Measurements from ENCODE around the gene ADCY5.

ADCY5 gene

GRCh38 chr3:123412811-123413604 is 35.9 kb downstream of the ADCY5 start:
- H3K4me1 ChIP-seq (ENCODE audit: control insufficient read depth in 1 of 2, insufficient read depth in 2 of 2, low read length in 2 of 2) = peaks cover 12 to 44% of the 10 kb centered on the region in 2 donors
- H3K9me3 ChIP-seq (ENCODE audit: control insufficient read depth in 1 of 2, low read length in 2 of 2) = no peaks in the 10 kb centered on the region
- no peaks in the 10 kb centered on the region for H3K36me3 ChIP-seq (ENCODE audit: control insufficient read depth in 1 of 2, insufficient read depth in 2 of 2, low read length in 2 of 2)
- H3K4me3 ChIP-seq (ENCODE audit: low read depth in 1 of 2, low read length in 2 of 2) = peak overlapping the region; percentile 16 to 27
- H3K27ac ChIP-seq (ENCODE audit: low read length) = peak overlapping the region; percentile 85
- H3K27me3 ChIP-seq (ENCODE audit: low read depth, low read length) = no peaks in the 10 kb centered on the region

- Histone ChIP-seq H3K4me3 (ENCODE audit: low read depth in 1 of 2, low read length in 2 of 2) (peak overlapping the region in 1 of 2 donors; percentile 22), H3K27me3 (ENCODE audit: low read depth, low read length) (no peaks in the 10 kb centered on the region)
These were observed 36.8 kb downstream of the ADCY5 start for GRCh38 chr3:123412076-123412475.

GRCh38 chr3:123411340-123412040 is 37.4 kb downstream of the ADCY5 start:
- Histone ChIP-seq H3K9me3 (ENCODE audit: control insufficient read depth in 1 of 2, low read length in 2 of 2) (no peaks in the 10 kb centered on the region), H3K36me3 (ENCODE audit: control insufficient read depth in 1 of 2, insufficient read depth in 2 of 2, low read length in 2 of 2) (no peaks in the 10 kb centered on the region), H3K27me3 (ENCODE audit: low read depth, low read length) (no peaks in the 10 kb centered on the region), H3K27ac (ENCODE audit: low read length) (peak overlapping the region; percentile 85), H3K4me3 (ENCODE audit: low read depth in 1 of 2, low read length in 2 of 2) (peak overlapping the region in 1 of 2 donors; percentile 22), H3K4me1 (ENCODE audit: control insufficient read depth in 1 of 2, insufficient read depth in 2 of 2, low read length in 2 of 2) (peaks cover 12 to 44% of the 10 kb centered on the region in 2 donors)

More at GRCh38 chr3:123412076-123412475, 36.8 kb downstream of the ADCY5 start:
- Histone ChIP-seq H3K4me1 (ENCODE audit: control insufficient read depth in 1 of 2, insufficient read depth in 2 of 2, low read length in 2 of 2) (peaks cover 12 to 44% of the 10 kb centered on the region in 2 donors), H3K27ac (ENCODE audit: low read length) (peak overlapping the region; percentile 85), H3K9me3 (ENCODE audit: control insufficient read depth in 1 of 2, low read length in 2 of 2) (no peaks in the 10 kb centered on the region), H3K36me3 (ENCODE audit: control insufficient read depth in 1 of 2, insufficient read depth in 2 of 2, low read length in 2 of 2) (no peaks in the 10 kb centered on the region)

GRCh38 chr3:123410149-123410515 is 38.8 kb downstream of the ADCY5 start:
- Histone ChIP-seq H3K36me3 (ENCODE audit: control insufficient read depth in 1 of 2, insufficient read depth in 2 of 2, low read length in 2 of 2) (no peaks in the 10 kb centered on the region), H3K4me1 (ENCODE audit: control insufficient read depth in 1 of 2, insufficient read depth in 2 of 2, low read length in 2 of 2) (peaks cover 13 to 43% of the 10 kb centered on the region in 2 donors), H3K4me3 (ENCODE audit: low read depth in 1 of 2, low read length in 2 of 2) (no peak overlapping the region), H3K9me3 (ENCODE audit: control insufficient read depth in 1 of 2, low read length in 2 of 2) (no peaks in the 10 kb centered on the region), H3K27me3 (ENCODE audit: low read depth, low read length) (no peaks in the 10 kb centered on the region), H3K27ac (ENCODE audit: low read length) (peak overlapping the region; percentile 26)

GRCh38 chr3:123409443-123410148 is 39.3 kb downstream of the ADCY5 start:
- H3K9me3 ChIP-seq (ENCODE audit: control insufficient read depth in 1 of 2, low read length in 2 of 2) = no peaks in the 10 kb centered on the region
- H3K27me3 ChIP-seq (ENCODE audit: low read depth, low read length) = no peaks in the 10 kb centered on the region
- H3K27ac ChIP-seq (ENCODE audit: low read length) = peak overlapping the region; percentile 26
- H3K36me3 ChIP-seq (ENCODE audit: control insufficient read depth in 1 of 2, insufficient read depth in 2 of 2, low read length in 2 of 2) = no peaks in the 10 kb centered on the region
- H3K4me1 ChIP-seq (ENCODE audit: control insufficient read depth in 1 of 2, insufficient read depth in 2 of 2, low read length in 2 of 2) = peaks cover 18 to 43% of the 10 kb centered on the region in 2 donors
- H3K4me3 ChIP-seq (ENCODE audit: low read depth in 1 of 2, low read length in 2 of 2) = no peak overlapping the region

GRCh38 chr3:123406598-123406997 is 42.3 kb downstream of the ADCY5 start:
- H3K27me3 ChIP-seq (ENCODE audit: low read depth, low read length) = no peaks in the 10 kb centered on the region
- peaks cover 15 to 28% of the 10 kb centered on the region in 2 donors for H3K4me1 ChIP-seq (ENCODE audit: control insufficient read depth in 1 of 2, insufficient read depth in 2 of 2, low read length in 2 of 2)
- H3K36me3 ChIP-seq (ENCODE audit: control insufficient read depth in 1 of 2, insufficient read depth in 2 of 2, low read length in 2 of 2) = no peaks in the 10 kb centered on the region
- peak overlapping the region; percentile 67 for H3K27ac ChIP-seq (ENCODE audit: low read length)
- no peaks in the 10 kb centered on the region for H3K9me3 ChIP-seq (ENCODE audit: control insufficient read depth in 1 of 2, low read length in 2 of 2)
- H3K4me3 ChIP-seq (ENCODE audit: low read depth in 1 of 2, low read length in 2 of 2) = no peak overlapping the region

- no peaks in the 10 kb centered on the region for H3K27me3 ChIP-seq (ENCODE audit: low read depth, low read length)
- no peaks in the 10 kb centered on the region for H3K36me3 ChIP-seq (ENCODE audit: control insufficient read depth in 1 of 2, insufficient read depth in 2 of 2, low read length in 2 of 2)
- peaks cover 12 to 25% of the 10 kb centered on the region in 2 donors for H3K4me1 ChIP-seq (ENCODE audit: control insufficient read depth in 1 of 2, insufficient read depth in 2 of 2, low read length in 2 of 2)
- peak overlapping the region; percentile 67 for H3K27ac ChIP-seq (ENCODE audit: low read length)
- no peaks in the 10 kb centered on the region for H3K9me3 ChIP-seq (ENCODE audit: control insufficient read depth in 1 of 2, low read length in 2 of 2)
- H3K4me3 ChIP-seq (ENCODE audit: low read depth in 1 of 2, low read length in 2 of 2) = no peak overlapping the region
These were observed 42.9 kb downstream of the ADCY5 start for GRCh38 chr3:123405936-123406510.

- Histone ChIP-seq H3K9me3 (ENCODE audit: control insufficient read depth in 1 of 2, low read length in 2 of 2) (no peaks in the 10 kb centered on the region), H3K4me1 (ENCODE audit: control insufficient read depth in 1 of 2, insufficient read depth in 2 of 2, low read length in 2 of 2) (peaks cover 10 to 31% of the 10 kb centered on the region in 2 donors), H3K27me3 (ENCODE audit: low read depth, low read length) (no peaks in the 10 kb centered on the region), H3K27ac (ENCODE audit: low read length) (peak overlapping the region; percentile 76), H3K4me3 (ENCODE audit: low read depth in 1 of 2, low read length in 2 of 2) (no peak overlapping the region), H3K36me3 (ENCODE audit: control insufficient read depth in 1 of 2, insufficient read depth in 2 of 2, low read length in 2 of 2) (no peaks in the 10 kb centered on the region)
These were observed 43.9 kb downstream of the ADCY5 start for GRCh38 chr3:123405021-123405420.

- H3K27ac ChIP-seq (ENCODE audit: low read length) = peak overlapping the region; percentile 76
- peaks cover 10 to 30% of the 10 kb centered on the region in 2 donors for H3K4me1 ChIP-seq (ENCODE audit: control insufficient read depth in 1 of 2, insufficient read depth in 2 of 2, low read length in 2 of 2)
- no peaks in the 10 kb centered on the region for H3K27me3 ChIP-seq (ENCODE audit: low read depth, low read length)
- H3K4me3 ChIP-seq (ENCODE audit: low read depth in 1 of 2, low read length in 2 of 2) = no peak overlapping the region
- no peaks in the 10 kb centered on the region for H3K9me3 ChIP-seq (ENCODE audit: control insufficient read depth in 1 of 2, low read length in 2 of 2)
- H3K36me3 ChIP-seq (ENCODE audit: control insufficient read depth in 1 of 2, insufficient read depth in 2 of 2, low read length in 2 of 2) = no peaks in the 10 kb centered on the region
These were observed 44.5 kb downstream of the ADCY5 start for GRCh38 chr3:123404391-123404790.

GRCh38 chr3:123401836-123402530 is 46.9 kb downstream of the ADCY5 start:
- peaks cover 17 to 39% of the 10 kb centered on the region in 2 donors for H3K4me1 ChIP-seq (ENCODE audit: control insufficient read depth in 1 of 2, insufficient read depth in 2 of 2, low read length in 2 of 2)
- H3K4me3 ChIP-seq (ENCODE audit: low read depth in 1 of 2, low read length in 2 of 2) = no peak overlapping the region
- H3K27ac ChIP-seq (ENCODE audit: low read length) = no peak overlapping the region

More at GRCh38 chr3:123401836-123402530, 46.9 kb downstream of the ADCY5 start:
- Histone ChIP-seq H3K27me3 (ENCODE audit: low read depth, low read length) (no peaks in the 10 kb centered on the region), H3K9me3 (ENCODE audit: control insufficient read depth in 1 of 2, low read length in 2 of 2) (no peaks in the 10 kb centered on the region), H3K36me3 (ENCODE audit: control insufficient read depth in 1 of 2, insufficient read depth in 2 of 2, low read length in 2 of 2) (no peaks in the 10 kb centered on the region)

All from muscle layer of duodenum (tissue), 2 donors.